DND-41 (cell line): ENCODE results near the gene MORN3.

Experiments
- CTCF ChIP-seq: IDR thresholded peaks from 2 replicates; pipeline ENCODE4 v1.5.1; 2012; ENCODE audit warnings: borderline replicate concordance, low read length, moderate library complexity, mild to moderate bottlenecking; ENCODE audit not compliant: poor library complexity, severe bottlenecking; ENCODE audit errors: extremely low read depth
- EZH2 ChIP-seq: IDR thresholded peaks from 3 replicates; pipeline ENCODE4 v1.6.1; 2012; ENCODE audit warnings: borderline replicate concordance, low read depth, mild to moderate bottlenecking, moderate library complexity, low read length, inconsistent platforms; ENCODE audit not compliant: severe bottlenecking

GRCh38 chr12:121705514-121705913 lies 36.1 kb upstream of the MORN3 start:
- TF ChIP-seq EZH2 (no peak), CTCF (no peak)
